ENCODE data around the gene BCAS3. TPM values are rescaled to one million over a fixed set of nuclear protein-coding genes. Genes with fewer than 3 reads are reported as not detected.
A peak's percentile ranks its signal among the peaks of the same experiment; 100 is the strongest.

BCAS3 gene
- total RNA-seq, 1 experiment from 2014 or later = 14.4 TPM

DNA sequence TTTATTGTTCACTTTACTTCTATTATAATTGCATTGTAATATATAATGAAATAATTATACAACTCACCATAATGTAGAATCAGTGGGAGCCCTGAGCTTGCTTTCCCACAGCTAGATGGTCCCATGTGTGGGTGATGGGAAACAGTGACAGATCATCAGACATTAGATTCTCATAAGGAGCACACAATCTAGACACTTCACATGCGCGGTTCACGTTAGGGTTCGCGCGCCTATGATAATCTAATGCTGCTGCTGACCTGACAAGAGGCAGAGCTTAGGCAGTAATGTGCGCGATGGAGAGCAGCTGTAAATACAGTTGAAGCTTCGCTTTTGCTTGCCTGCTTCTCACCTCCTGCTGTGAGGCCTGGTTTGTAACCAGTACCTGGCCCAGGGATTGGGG lies 40.2 kb downstream of the BCAS3 start:
- H3K27me3 ChIP-seq (replicated peaks; ENCODE audit: insufficient read depth, low read depth, low read length, poor library complexity) = no peaks in the 10 kb centered on the region
- intact Hi-C loops (cut with micrococcal nuclease; ENCODE audit: unreplicated experiment) = no loop called here
- no peak for DNase-seq (ENCODE audit: low spot score)
- no TSS peak for BruUV-seq (replicated peaks)
- ChIA-PET CTCF (no interaction called here), POLR2A (ENCODE audit: low non-redundant PET) (no interaction called here)
- no peaks in the 10 kb centered on the region for H3K36me3 ChIP-seq (ENCODE audit: insufficient read depth, low read length, poor library complexity, severe bottlenecking)
- H3K27ac ChIP-seq (ENCODE audit: low read depth, low read length, poor library complexity, severe bottlenecking) = no peak overlapping the region
- H3K4me1 ChIP-seq (ENCODE audit: insufficient read depth, low read length, poor library complexity, severe bottlenecking) = no peaks in the 10 kb centered on the region
- TF ChIP-seq, protein P1, sequence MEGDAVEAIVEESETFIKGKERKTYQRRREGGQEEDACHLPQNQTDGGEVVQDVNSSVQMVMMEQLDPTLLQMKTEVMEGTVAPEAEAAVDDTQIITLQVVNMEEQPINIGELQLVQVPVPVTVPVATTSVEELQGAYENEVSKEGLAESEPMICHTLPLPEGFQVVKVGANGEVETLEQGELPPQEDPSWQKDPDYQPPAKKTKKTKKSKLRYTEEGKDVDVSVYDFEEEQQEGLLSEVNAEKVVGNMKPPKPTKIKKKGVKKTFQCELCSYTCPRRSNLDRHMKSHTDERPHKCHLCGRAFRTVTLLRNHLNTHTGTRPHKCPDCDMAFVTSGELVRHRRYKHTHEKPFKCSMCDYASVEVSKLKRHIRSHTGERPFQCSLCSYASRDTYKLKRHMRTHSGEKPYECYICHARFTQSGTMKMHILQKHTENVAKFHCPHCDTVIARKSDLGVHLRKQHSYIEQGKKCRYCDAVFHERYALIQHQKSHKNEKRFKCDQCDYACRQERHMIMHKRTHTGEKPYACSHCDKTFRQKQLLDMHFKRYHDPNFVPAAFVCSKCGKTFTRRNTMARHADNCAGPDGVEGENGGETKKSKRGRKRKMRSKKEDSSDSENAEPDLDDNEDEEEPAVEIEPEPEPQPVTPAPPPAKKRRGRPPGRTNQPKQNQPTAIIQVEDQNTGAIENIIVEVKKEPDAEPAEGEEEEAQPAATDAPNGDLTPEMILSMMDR (conservative IDR thresholded peaks at IDR 0.05; ENCODE audit: low read depth, low read length) = no peak
- TF ChIP-seq EZH2 (IDR thresholded peaks at IDR 0.05; ENCODE audit: borderline replicate concordance, low read depth, low read length, poor library complexity, severe bottlenecking) = no peak
- no peak overlapping the region for H3K4me3 ChIP-seq (ENCODE audit: low read depth, low read length, poor library complexity, severe bottlenecking)
- H3K9me3 ChIP-seq (ENCODE audit: low read depth, low read length, poor library complexity, severe bottlenecking) = no peaks in the 10 kb centered on the region

DNA sequence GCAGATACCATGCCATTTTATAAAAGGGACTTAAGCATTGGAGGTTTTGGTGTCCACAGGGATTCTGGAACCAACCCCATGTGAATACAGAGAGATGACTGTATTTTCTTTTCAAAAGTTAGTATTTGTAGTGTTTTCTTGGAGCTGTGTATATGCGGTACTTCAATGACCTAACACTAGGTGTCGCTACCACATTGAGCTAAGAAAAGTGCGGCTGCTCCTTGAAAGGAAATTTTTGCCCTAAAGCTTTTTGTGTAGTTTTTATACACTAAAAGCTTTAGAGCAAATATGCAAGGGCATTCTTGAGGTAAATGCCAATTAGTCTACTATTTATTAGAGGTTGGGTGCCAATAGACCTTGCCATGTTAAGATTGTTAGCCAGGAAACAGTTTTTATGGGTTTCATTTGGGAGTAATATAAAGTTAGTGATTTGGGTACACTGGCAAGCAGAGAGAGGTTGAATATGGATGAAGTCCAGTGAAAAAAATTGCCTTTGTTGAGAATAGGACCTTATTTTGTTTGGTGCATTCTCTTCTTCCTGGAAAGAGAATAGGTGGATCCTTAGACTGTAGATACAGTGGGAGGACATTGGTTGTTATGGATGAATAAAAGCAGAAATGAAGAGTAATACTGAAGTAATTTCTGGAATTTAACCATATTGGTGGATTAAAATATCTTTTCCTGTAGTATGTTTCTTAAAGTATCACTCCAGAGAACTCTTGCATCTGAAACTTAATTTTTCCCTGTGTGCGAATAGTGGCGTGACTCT lies 43.3 kb downstream of the BCAS3 start:
- intact Hi-C loops (cut with micrococcal nuclease; ENCODE audit: unreplicated experiment) = loop anchor here (5.0 to 10.0 kb wide), 5 partner anchors 254 to 854 kb away; no protein-coding TSS in a partner anchor
- no peak overlapping the region for H3K4me3 ChIP-seq (ENCODE audit: low read depth, low read length, poor library complexity, severe bottlenecking)

DNA sequence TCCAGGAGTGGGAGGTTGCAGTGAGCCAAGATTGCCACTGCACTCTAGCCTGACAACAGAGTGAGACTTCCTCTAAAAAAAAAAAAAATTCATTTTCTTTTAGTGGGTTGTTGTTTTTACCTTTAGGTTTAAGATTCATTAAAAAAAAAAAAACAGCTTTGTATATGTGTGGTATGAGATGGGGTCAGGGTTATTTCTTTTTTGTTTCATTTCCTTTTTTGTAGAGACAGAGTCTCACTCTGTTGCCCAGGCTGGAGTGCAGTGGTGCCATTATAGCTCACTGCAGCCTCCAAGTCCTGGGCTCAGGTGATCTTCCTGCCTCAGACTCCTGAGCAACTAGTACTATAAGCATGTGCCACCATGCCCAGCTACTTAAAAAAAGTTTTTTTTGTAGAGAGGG lies 47.0 kb downstream of the BCAS3 start:
- Histone ChIP-seq H3K9me3 (ENCODE audit: low read depth, low read length, poor library complexity, severe bottlenecking) (no peaks in the 10 kb centered on the region), H3K27ac (ENCODE audit: low read depth, low read length, poor library complexity, severe bottlenecking) (no peak overlapping the region), H3K4me1 (ENCODE audit: insufficient read depth, low read length, poor library complexity, severe bottlenecking) (no peaks in the 10 kb centered on the region), H3K4me3 (ENCODE audit: low read depth, low read length, poor library complexity, severe bottlenecking) (no peak overlapping the region), H3K36me3 (ENCODE audit: insufficient read depth, low read length, poor library complexity, severe bottlenecking) (no peaks in the 10 kb centered on the region), H3K27me3 (replicated peaks; ENCODE audit: insufficient read depth, low read depth, low read length, poor library complexity) (no peaks in the 10 kb centered on the region)
- ChIA-PET CTCF (interaction anchor here (0.6 to 0.7 kb wide), 2 partner anchors 123 to 300 kb away, joined by 3 to 5 read pairs; no protein-coding TSS in a partner anchor), POLR2A (ENCODE audit: low non-redundant PET) (no interaction called here)
- DNase-seq (ENCODE audit: low spot score) = no peak
- intact Hi-C loops (cut with micrococcal nuclease; ENCODE audit: unreplicated experiment) = loop anchor here (5.0 to 10.0 kb wide), 5 partner anchors 250 to 850 kb away; no protein-coding TSS in a partner anchor
- no TSS peak for BruUV-seq (replicated peaks)
- no peak for TF ChIP-seq EZH2 (IDR thresholded peaks at IDR 0.05; ENCODE audit: borderline replicate concordance, low read depth, low read length, poor library complexity, severe bottlenecking)
- TF ChIP-seq, protein P1 (conservative IDR thresholded peaks at IDR 0.05; ENCODE audit: low read depth, low read length) = no peak

More for the DNA sequence above, 43.3 kb downstream of the BCAS3 start:
- ChIA-PET CTCF (interaction anchor here (0.5 to 1.1 kb wide), 14 partner anchors 9 to 691 kb away, joined by 3 to 12 read pairs (median 3); no protein-coding TSS in a partner anchor), POLR2A (ENCODE audit: low non-redundant PET) (interaction anchor here (0.5 kb wide), 1 partner anchor 306 kb away, joined by 3 read pairs; no protein-coding TSS in a partner anchor)
- no TSS peak for BruUV-seq (replicated peaks)
- Histone ChIP-seq H3K36me3 (ENCODE audit: insufficient read depth, low read length, poor library complexity, severe bottlenecking) (no peaks in the 10 kb centered on the region), H3K27ac (ENCODE audit: low read depth, low read length, poor library complexity, severe bottlenecking) (no peak overlapping the region), H3K27me3 (replicated peaks; ENCODE audit: insufficient read depth, low read depth, low read length, poor library complexity) (no peaks in the 10 kb centered on the region), H3K4me1 (ENCODE audit: insufficient read depth, low read length, poor library complexity, severe bottlenecking) (no peaks in the 10 kb centered on the region), H3K9me3 (ENCODE audit: low read depth, low read length, poor library complexity, severe bottlenecking) (no peaks in the 10 kb centered on the region)
- TF ChIP-seq, protein P1 (conservative IDR thresholded peaks at IDR 0.05; ENCODE audit: low read depth, low read length) = peak; percentile 90
- no peak for TF ChIP-seq EZH2 (IDR thresholded peaks at IDR 0.05; ENCODE audit: borderline replicate concordance, low read depth, low read length, poor library complexity, severe bottlenecking)
- peak; percentile 74 for DNase-seq (ENCODE audit: low spot score)

All from A673 (cell line).